HepG2 (cell line): Measurements from ENCODE around the gene SP140L. TPM values are rescaled to one million over a fixed set of nuclear protein-coding genes. Genes with fewer than 3 reads are reported as not detected.

Source experiments
- ATAC-seq: fragments of 200-7000 bp; cut with Tn5 transposase; 3 replicates; pipeline ENCODE4 v1.9.1; 2020; ENCODE audit warnings: mild to moderate bottlenecking, moderate library complexity
- BruUV-seq: library from RNA; stranded (reverse); fragments of 400-500 nt; replicated peaks from 2 replicates; lab custom pipeline; 2021; lab: Mats Ljungman, UMichigan
- CTCF ChIA-PET: fragments of 300-600 bp; formaldehyde crosslinking; extraction: SDS; loops from one replicate; lab custom pipeline; 2021; ENCODE audit warnings: low total read pairs, inconsistent platforms, low intra/inter-chr PET ratio; lab: Yijun Ruan, JAX
- POLR2A ChIA-PET: fragments of 350-600 bp; sonication (Branson Sonifier 250); formaldehyde crosslinking; loops from one replicate; lab custom pipeline; 2020; ENCODE audit warnings: antibody characterized with exemption, inconsistent platforms; lab: Yijun Ruan, JAX
- DNase-seq: peaks from one replicate; pipeline ENCODE4 v3.0.0-alpha.2; 2015; ENCODE audit warnings: low spot score
- FAIRE-seq: peaks from 3 replicates; lab custom pipeline; 2011; peaks lifted over from hg19 to GRCh38; lab: Jason Lieb, UNC
- H2AFZ ChIP-seq: one replicate; pipeline ENCODE4 v1.6.1; 2011; ENCODE audit warnings: low read length, inconsistent platforms
- H3K27ac ChIP-seq: fragments of 300-600 bp; 3 replicates; pipeline ENCODE4 v1.8.0; 2011; ENCODE audit warnings: mixed run types, mild to moderate bottlenecking, mixed read lengths, low read length, inconsistent platforms; ENCODE audit not compliant: insufficient read depth; ENCODE audit errors: extremely low read length
- H3K27me3 ChIP-seq, 2 experiments: fragments of 200-600 bp in 1 of 2; 2 replicates in 1 of 2; 3 replicates in 1 of 2; pipeline versions ENCODE4 v1.6.0 to v1.8.0; 2011; ENCODE audit warnings: low read length in 2 of 2, mild to moderate bottlenecking in 2 of 2, moderate library complexity in 2 of 2, inconsistent platforms in 1 of 2; ENCODE audit not compliant: insufficient read depth in 2 of 2, control insufficient read depth in 1 of 2
- H3K36me3 ChIP-seq, 2 experiments: fragments of 200-600 bp in 1 of 2; replicated peaks in 1 of 2; 2 replicates in 1 of 2; 3 replicates in 1 of 2; pipeline versions ENCODE4 v1.5.1 to v1.8.0; 2011; ENCODE audit warnings: low read length in 2 of 2, inconsistent platforms in 1 of 2; ENCODE audit not compliant: insufficient read depth in 2 of 2, control insufficient read depth in 1 of 2
- H3K4me1 ChIP-seq: 2 replicates; pipeline ENCODE4 v1.5.1; 2012; ENCODE audit warnings: low read length, inconsistent platforms; ENCODE audit not compliant: insufficient read depth
- H3K4me2 ChIP-seq: 2 replicates; pipeline ENCODE4 v1.6.0; 2011; ENCODE audit warnings: low read depth, low read length, inconsistent platforms
- H3K4me3 ChIP-seq, 3 experiments: fragments of 200-600 bp in 1 of 3; sonication (generic), shearing (Covaris generic) in 1 of 3; replicated peaks in 1 of 3; 2 replicates each; pipeline ENCODE4 v1.5.1; 2011 to 2016; ENCODE audit warnings: low read length in 3 of 3, inconsistent platforms in 2 of 3, low read depth in 2 of 3, mild to moderate bottlenecking in 2 of 3, control low read depth in 1 of 3, mixed read lengths in 1 of 3; ENCODE audit not compliant: insufficient read depth in 1 of 3
- H3K79me2 ChIP-seq: one replicate; pipeline ENCODE4 v1.6.1; 2011; ENCODE audit warnings: low read length, inconsistent platforms; ENCODE audit not compliant: insufficient read depth
- H3K9ac ChIP-seq: 2 replicates; pipeline ENCODE4 v1.6.0; 2011; ENCODE audit warnings: mild to moderate bottlenecking, low read depth, low read length, inconsistent platforms; ENCODE audit not compliant: insufficient read depth
- H3K9me3 ChIP-seq: 2 replicates; pipeline ENCODE4 v1.5.1; 2012; ENCODE audit warnings: mild to moderate bottlenecking, low read length
- H4K20me1 ChIP-seq: 2 replicates; pipeline ENCODE4 v1.6.0; 2011; ENCODE audit warnings: inconsistent platforms, mild to moderate bottlenecking, low read length, moderate library complexity; ENCODE audit not compliant: insufficient read depth
- MAFG ChIP-seq: sonication (generic); formaldehyde crosslinking; IDR thresholded peaks from 2 replicates; pipeline ENCODE4 v1.5.1; 2020; ENCODE audit warnings: mild to moderate bottlenecking, missing genetic modification reagents
- MBNL3 ChIP-seq: fragments of 250-450 bp; sonication (Bioruptor Pico); conservative IDR thresholded peaks from 2 replicates; pipeline ENCODE4 v1.8.0; 2022; ENCODE audit warnings: mild to moderate bottlenecking, inconsistent platforms
- PAWR ChIP-seq: sonication (generic); formaldehyde crosslinking; IDR thresholded peaks from 2 replicates; pipeline ENCODE4 v1.4.0; 2020; ENCODE audit warnings: missing genetic modification reagents, mild to moderate bottlenecking, borderline replicate concordance
- SALL1 ChIP-seq: sonication (generic); formaldehyde crosslinking; IDR thresholded peaks from 2 replicates; pipeline ENCODE4 v1.8.0; 2022; ENCODE audit warnings: mild to moderate bottlenecking, missing genetic modification reagents
- SIX4 ChIP-seq: sonication (generic); formaldehyde crosslinking; IDR thresholded peaks from 2 replicates; pipeline ENCODE4 v1.4.0; 2020; ENCODE audit warnings: missing genetic modification reagents
- SP2 ChIP-seq: sonication (generic); formaldehyde crosslinking; IDR thresholded peaks from 2 replicates; pipeline ENCODE4 v1.5.1; 2020; ENCODE audit warnings: mild to moderate bottlenecking, missing genetic modification reagents
- STAT6 ChIP-seq: sonication (generic); formaldehyde crosslinking; IDR thresholded peaks from 2 replicates; pipeline ENCODE4 v1.4.0; 2020; ENCODE audit warnings: missing genetic modification reagents, mild to moderate bottlenecking, borderline replicate concordance
- TFAP4 ChIP-seq: sonication (generic); IDR thresholded peaks from 2 replicates; pipeline ENCODE4 v1.6.1; 2016; ENCODE audit warnings: low read depth, borderline replicate concordance
- THYN1 ChIP-seq: sonication (generic); formaldehyde crosslinking; IDR thresholded peaks from 2 replicates; pipeline ENCODE4 v1.8.1; 2023; ENCODE audit warnings: low read depth, mild to moderate bottlenecking, moderate library complexity, missing genetic modification reagents, borderline replicate concordance
- TOPORS ChIP-seq: sonication (generic); formaldehyde crosslinking; IDR thresholded peaks from 2 replicates; pipeline ENCODE4 v1.8.0; 2023; ENCODE audit warnings: mild to moderate bottlenecking, missing genetic modification reagents
- ZC3H13 ChIP-seq: sonication (generic); formaldehyde crosslinking; IDR thresholded peaks from 2 replicates; pipeline ENCODE4 v1.8.1; 2023; ENCODE audit warnings: mild to moderate bottlenecking, missing genetic modification reagents, moderate library complexity
- ZNF253 ChIP-seq: sonication (generic); formaldehyde crosslinking; IDR thresholded peaks from 2 replicates; pipeline ENCODE4 v1.8.0; 2022; ENCODE audit warnings: mild to moderate bottlenecking, missing genetic modification reagents, borderline replicate concordance
- ZNF333 ChIP-seq: sonication (generic); formaldehyde crosslinking; IDR thresholded peaks from 2 replicates; pipeline ENCODE4 v1.4.0; 2020; ENCODE audit warnings: mild to moderate bottlenecking, missing genetic modification reagents, borderline replicate concordance
- ZNF761 ChIP-seq: sonication (generic); formaldehyde crosslinking; conservative IDR thresholded peaks from 2 replicates; pipeline ENCODE4 v1.4.0; 2020; ENCODE audit warnings: mild to moderate bottlenecking, missing genetic modification reagents
- ZNF850 ChIP-seq: sonication (generic); formaldehyde crosslinking; conservative IDR thresholded peaks from 2 replicates; pipeline ENCODE4 v1.9.0; 2021; ENCODE audit warnings: mild to moderate bottlenecking, missing genetic modification reagents
- ZNF878 ChIP-seq: sonication (generic); formaldehyde crosslinking; IDR thresholded peaks from 2 replicates; pipeline ENCODE4 v1.8.1; 2023; ENCODE audit warnings: mild to moderate bottlenecking, missing genetic modification reagents, moderate library complexity
- WGBS: methylation state at CpG from one replicate; pipeline ENCODE4 v1.1.6; 2017; ENCODE audit warnings: low lambda C conversion rate; 5-methylcytosine and 5-hydroxymethylcytosine counted together
- in situ Hi-C: cut with HindIII; loops from 2 replicates; pipeline ENCODE4 v1.10.0; 2017; ENCODE audit warnings: low pct_unique_long_range_greater_than_20kb; ENCODE audit not compliant: extremely low pct_ligation_motif_present
- intact Hi-C: fragments of 100-400 bp; cut with micrococcal nuclease; formaldehyde crosslinking; loops from one replicate; pipeline ENCODE4 v1.10.0; 2022; ENCODE audit not compliant: unreplicated experiment
- polyA plus RNA-seq, 8 experiments: library from polyadenylated mRNA; depleted of rRNA in 3 of 8; stranded (reverse) in 7 of 8; unstranded in 1 of 8; fragments of >200 nt; fragmentation: Illumina TruSeq in 4 of 8; extraction: Trizol in 4 of 8; gene quantifications; 2 replicates each; pipeline versions ENCODE4 v1.2.1 to v1.2.3, GENCODE V29; 2011 to 2016; ENCODE audit warnings: low read depth in 4 of 8, missing spikeins in 1 of 8, mixed read lengths in 1 of 8; ENCODE audit not compliant: insufficient read depth in 1 of 8
- total RNA-seq, 5 experiments: library from RNA; depleted of rRNA; stranded (reverse); fragments of >200 nt; fragmentation: Illumina TruSeq; extraction: Trizol; gene quantifications; 2 replicates each; pipeline ENCODE4 v1.2.3, GENCODE V29; 2016; ENCODE audit warnings: low read depth in 1 of 5

Gene SP140L
- total and polyA plus RNA-seq, 2 of the 13 experiments (the other 11 are each of a cell fraction or from before 2014, with no cell fraction given) = 10.9 to 17.5 TPM

GRCh38 chr2:230306474-230306873, 20.5 kb upstream of the SP140L start:
- H2AFZ ChIP-seq = no peak overlapping the region
- no peak overlapping the region for H3K4me2 ChIP-seq
- no peak overlapping the region for H3K4me3 ChIP-seq
- H4K20me1 ChIP-seq = no peaks in the 10 kb centered on the region
- WGBS = no CpG with 5 or more reads among the region's 2 CpGs
- BruUV-seq = no TSS peak
- DNase-seq = no peak
- no peak overlapping the region for H3K27ac ChIP-seq
- H3K79me2 ChIP-seq = no peaks in the 10 kb centered on the region
- no peaks in the 10 kb centered on the region for H3K9me3 ChIP-seq
- peak; percentile 30 for ATAC-seq
- TF ChIP-seq TFAP4 = no peak
- no peak for TF ChIP-seq THYN1 (CRISPR knock-in tag)
- no peak for TF ChIP-seq SIX4
- no peak for TF ChIP-seq ZNF333 (CRISPR knock-in tag)
- TF ChIP-seq ZNF850 = no peak
- no peak for TF ChIP-seq ZNF878 (CRISPR knock-in tag)
- peak; percentile 45; the same call in 1 of the 2 replicates for TF ChIP-seq MAFG
- no peak for TF ChIP-seq ZNF253 (CRISPR knock-in tag)
- TF ChIP-seq STAT6 = no peak
- TF ChIP-seq TOPORS (CRISPR knock-in tag) = no peak
- TF ChIP-seq PAWR (CRISPR knock-in tag) = no peak
- no peak for TF ChIP-seq ZNF761 (CRISPR knock-in tag)
- TF ChIP-seq MBNL3 = no peak
- 0 out of 2 replicates have a peak, but pooled peaks have one; percentile 26 for TF ChIP-seq SP2
- TF ChIP-seq SALL1 (CRISPR knock-in tag) = no peak
- no peak for TF ChIP-seq ZC3H13
- in situ Hi-C loops (no loop called here), intact Hi-C loops (no loop called here)
- FAIRE-seq = no peak
- peaks cover 1 to 39% of the 10 kb centered on the region in 2 experiments; a peak in 4 of 5 replicates for H3K27me3 ChIP-seq
- H3K36me3 ChIP-seq = no peaks in the 10 kb centered on the region
- ChIA-PET POLR2A (no interaction called here), CTCF (no interaction called here)
- no peak overlapping the region for H3K9ac ChIP-seq
- no peaks in the 10 kb centered on the region for H3K4me1 ChIP-seq
